K562 (cell line): Measurements from ENCODE around the gene CEP131. TPM values are rescaled to one million over a fixed set of nuclear protein-coding genes. Genes with fewer than 3 reads are reported as not detected.

Experiments
- BACH1 ChIP-seq: fragments of 200-800 bp; sonication (Bioruptor generic); IDR thresholded peaks from 2 replicates; pipeline ENCODE4 v1.6.1; 2016; ENCODE audit warnings: missing genetic modification characterization, missing compliant biosample characterization
- GATA2 ChIP-seq: sonication (generic); formaldehyde crosslinking; IDR thresholded peaks from 2 replicates; pipeline ENCODE4 v1.4.0; 2020; ENCODE audit warnings: mild to moderate bottlenecking, missing genetic modification reagents
- MYBL2 ChIP-seq, 2 experiments: fragments of 450-650 bp in 1 of 2; sonication (generic) in 1 of 2; formaldehyde crosslinking in 1 of 2; IDR thresholded peaks; 2 replicates each; pipeline versions ENCODE4 v1.6.1 to v1.8.1; 2017 to 2022; ENCODE audit warnings: borderline replicate concordance in 1 of 2, inconsistent platforms in 1 of 2, low read depth in 1 of 2, mild to moderate bottlenecking in 1 of 2, missing genetic modification reagents in 1 of 2, moderate library complexity in 1 of 2
- NCOA1 ChIP-seq: fragments of 450-650 bp; IDR thresholded peaks from 2 replicates; pipeline ENCODE4 v1.6.1; 2016; ENCODE audit warnings: low read depth
- NR1H2 ChIP-seq: sonication (generic); formaldehyde crosslinking; IDR thresholded peaks from 2 replicates; pipeline ENCODE4 v1.4.0; 2020; ENCODE audit warnings: mild to moderate bottlenecking, missing genetic modification reagents
- POLR2G ChIP-seq: fragments of 200-400 bp; formaldehyde crosslinking; IDR thresholded peaks from 2 replicates; pipeline ENCODE4 v1.6.1; 2017; ENCODE audit warnings: low read depth, mild to moderate bottlenecking, antibody characterized with exemption, low read length, moderate library complexity
- POLR3G ChIP-seq: IDR thresholded peaks from 2 replicates; pipeline ENCODE4 v1.6.1; 2011; ENCODE audit not compliant: insufficient read length, insufficient replicate concordance; ENCODE audit errors: extremely low read depth
- SMARCA4 ChIP-seq: fragments of 450-650 bp; IDR thresholded peaks from 2 replicates; pipeline ENCODE4 v1.6.1; 2016
- WHSC1 ChIP-seq: IDR thresholded peaks from one replicate; pipeline ENCODE4 v1.6.1; 2012; ENCODE audit warnings: low read length, control low read depth, inconsistent platforms
- XRCC3 ChIP-seq: fragments of 450-650 bp; IDR thresholded peaks from 2 replicates; pipeline ENCODE4 v1.6.1; 2017; ENCODE audit warnings: mild to moderate bottlenecking, moderate library complexity
- ZNF175 ChIP-seq: fragments of 200-800 bp; sonication (Bioruptor generic); IDR thresholded peaks from 2 replicates; pipeline ENCODE4 v1.6.1; 2016; ENCODE audit warnings: low read depth, mild to moderate bottlenecking, missing genetic modification characterization, missing compliant biosample characterization
- ZNF436 ChIP-seq: fragments of 250-450, 450-650 bp; sonication (Bioruptor Pico); formaldehyde crosslinking; IDR thresholded peaks from 2 replicates; pipeline ENCODE4 v1.7.0; 2020; ENCODE audit warnings: mild to moderate bottlenecking
- ZNF589 ChIP-seq: fragments of 200-800 bp; sonication (Bioruptor generic); IDR thresholded peaks from 2 replicates; pipeline ENCODE4 v1.6.1; 2016; ENCODE audit warnings: low read depth, missing genetic modification characterization, missing compliant biosample characterization
- ZNF668 ChIP-seq: fragments of 250-450 bp; sonication (Bioruptor Pico); IDR thresholded peaks from 2 replicates; pipeline ENCODE4 v1.8.0; 2022; ENCODE audit warnings: mild to moderate bottlenecking, inconsistent platforms
- ZNF76 ChIP-seq: fragments of 250-450 bp; sonication (Bioruptor Pico); IDR thresholded peaks from 2 replicates; pipeline ENCODE4 v1.4.0; 2020; ENCODE audit warnings: mild to moderate bottlenecking, moderate library complexity, borderline replicate concordance
- polyA plus RNA-seq, 8 experiments: library from polyadenylated mRNA; depleted of rRNA in 4 of 8; stranded (reverse) in 5 of 8; unstranded in 3 of 8; fragments of >200 nt; fragmentation: Nextera tagmentation in 2 of 8; fragmentation: Illumina TruSeq in 1 of 8; extraction: Ambion mirVana in 2 of 8; extraction: Trizol in 1 of 8; gene quantifications; 2 replicates each; pipeline versions ENCODE4 v1.2.1 to v1.2.3, GENCODE V29; 2011 to 2014; ENCODE audit warnings: inconsistent platforms in 1 of 8, missing spikeins in 1 of 8
- total RNA-seq, 7 experiments: library from RNA; depleted of rRNA in 6 of 7; stranded (reverse); fragments of >200 nt in 6 of 7; fragmentation: Illumina TruSeq in 2 of 7; extraction: Trizol in 2 of 7; gene quantifications; 2 replicates each; pipeline versions ENCODE4 v1.2.1 to v1.2.3, GENCODE V29; 2011 to 2021; ENCODE audit warnings: low replicate concordance in 1 of 7
- TF ChIP-seq, protein P1 (sequence below): fragments of 450-650 bp; conservative IDR thresholded peaks from 2 replicates; pipeline ENCODE4 v1.6.1; 2016; ENCODE audit warnings: missing genetic modification characterization, low read depth, mild to moderate bottlenecking, control low read depth, missing compliant biosample characterization
- TF ChIP-seq, protein P2 (sequence below), 2 experiments: IDR thresholded peaks in 1 of 2; conservative IDR thresholded peaks in 1 of 2; 2 replicates each; pipeline ENCODE4 v1.6.1; 2016; ENCODE audit warnings: low read depth in 2 of 2, mild to moderate bottlenecking in 1 of 2, missing compliant biosample characterization in 1 of 2, missing genetic modification characterization in 1 of 2, moderate library complexity in 1 of 2
- TF ChIP-seq, protein P3 (sequence below), 3 experiments: IDR thresholded peaks in 2 of 3; conservative IDR thresholded peaks in 1 of 3; 2 replicates each; pipeline ENCODE4 v1.5.1; 2011 to 2012; ENCODE audit warnings: low read length in 3 of 3, mild to moderate bottlenecking in 3 of 3, control low read depth in 2 of 3, improper control_type of control experiment in 1 of 3, inconsistent platforms in 1 of 3, low read depth in 1 of 3, mixed read lengths in 1 of 3, moderate library complexity in 1 of 3; ENCODE audit not compliant: insufficient read depth in 2 of 3
- TF ChIP-seq, protein P4 (sequence below): conservative IDR thresholded peaks from 2 replicates; pipeline ENCODE4 v1.6.1; 2011; ENCODE audit warnings: low read depth, mild to moderate bottlenecking, low read length; ENCODE audit not compliant: control insufficient read depth

Gene CEP131
- total and polyA plus RNA-seq, 9 of the 15 experiments (the other 6 are each of a cell fraction or from before 2014, with no cell fraction given): 0.24 to 21.2 (median 2.3) TPM

DNA sequence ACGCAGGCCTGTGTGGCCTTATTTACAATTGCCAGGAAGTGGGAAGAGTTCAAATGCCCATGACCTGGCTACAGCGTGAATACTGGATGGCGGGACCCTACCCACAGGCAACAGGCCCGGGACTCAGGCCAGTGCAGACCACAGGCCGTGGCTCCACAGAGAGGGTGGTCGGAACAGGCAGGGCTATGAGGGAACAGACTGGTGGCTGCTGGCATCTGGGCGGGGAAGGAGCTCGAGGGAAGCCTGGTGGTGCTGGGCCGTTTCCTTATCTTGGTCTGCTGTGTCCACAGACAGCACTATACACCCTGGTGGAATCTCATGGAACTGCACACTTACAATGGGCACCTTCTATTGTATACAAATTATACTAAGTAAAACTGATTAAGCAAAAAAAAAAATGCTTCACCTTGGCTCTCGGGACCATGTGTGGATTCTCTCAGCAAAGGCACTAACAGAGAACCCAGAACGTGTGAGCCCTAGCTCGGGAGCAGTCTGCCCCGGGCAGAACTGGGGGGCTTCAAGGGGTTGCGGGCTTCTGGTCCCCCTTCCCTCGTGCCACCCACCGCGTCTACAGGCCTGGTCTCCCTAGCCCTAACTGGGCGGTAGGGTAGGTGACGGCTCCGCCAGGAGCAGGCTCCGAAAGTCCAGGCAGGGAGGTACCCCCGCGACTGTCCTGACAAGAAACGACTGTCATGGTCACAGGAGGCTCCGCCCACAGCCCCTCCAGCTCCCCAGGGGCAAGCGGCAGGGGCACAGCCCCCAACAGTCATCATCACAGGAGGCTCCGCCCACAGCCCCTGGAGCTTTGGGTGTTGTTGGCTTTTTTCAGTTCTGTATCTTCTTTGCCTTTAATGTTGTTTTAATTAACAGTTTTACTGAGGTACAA is 21.8 kb downstream of the CEP131 start (continued):
- TF ChIP-seq ZNF436 (CRISPR knock-in tag) (no peak), ZNF589 (no peak), WHSC1 (no peak), XRCC3 (no peak), NR1H2 (CRISPR knock-in tag) (no peak), SMARCA4 (no peak), ZNF76 (no peak), GATA2 (peak; percentile 60; the same call in 1 of the 2 replicates), ZNF175 (CRISPR knock-in tag) (no peak), BACH1 (tag) (no peak), MYBL2 (IDR thresholded peaks at IDR 0.05; ENCODE audit: low read depth) (no peak), MYBL2 (CRISPR knock-in tag; IDR thresholded peaks at IDR 0.05; ENCODE audit: borderline replicate concordance) (no peak), POLR2G (no peak), ZNF668 (CRISPR knock-in tag) (no peak), POLR3G (no peak), NCOA1 (no peak)
- TF ChIP-seq, protein P1, sequence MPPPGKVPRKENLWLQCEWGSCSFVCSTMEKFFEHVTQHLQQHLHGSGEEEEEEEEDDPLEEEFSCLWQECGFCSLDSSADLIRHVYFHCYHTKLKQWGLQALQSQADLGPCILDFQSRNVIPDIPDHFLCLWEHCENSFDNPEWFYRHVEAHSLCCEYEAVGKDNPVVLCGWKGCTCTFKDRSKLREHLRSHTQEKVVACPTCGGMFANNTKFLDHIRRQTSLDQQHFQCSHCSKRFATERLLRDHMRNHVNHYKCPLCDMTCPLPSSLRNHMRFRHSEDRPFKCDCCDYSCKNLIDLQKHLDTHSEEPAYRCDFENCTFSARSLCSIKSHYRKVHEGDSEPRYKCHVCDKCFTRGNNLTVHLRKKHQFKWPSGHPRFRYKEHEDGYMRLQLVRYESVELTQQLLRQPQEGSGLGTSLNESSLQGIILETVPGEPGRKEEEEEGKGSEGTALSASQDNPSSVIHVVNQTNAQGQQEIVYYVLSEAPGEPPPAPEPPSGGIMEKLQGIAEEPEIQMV (tag): no peak
- TF ChIP-seq, protein P2, sequence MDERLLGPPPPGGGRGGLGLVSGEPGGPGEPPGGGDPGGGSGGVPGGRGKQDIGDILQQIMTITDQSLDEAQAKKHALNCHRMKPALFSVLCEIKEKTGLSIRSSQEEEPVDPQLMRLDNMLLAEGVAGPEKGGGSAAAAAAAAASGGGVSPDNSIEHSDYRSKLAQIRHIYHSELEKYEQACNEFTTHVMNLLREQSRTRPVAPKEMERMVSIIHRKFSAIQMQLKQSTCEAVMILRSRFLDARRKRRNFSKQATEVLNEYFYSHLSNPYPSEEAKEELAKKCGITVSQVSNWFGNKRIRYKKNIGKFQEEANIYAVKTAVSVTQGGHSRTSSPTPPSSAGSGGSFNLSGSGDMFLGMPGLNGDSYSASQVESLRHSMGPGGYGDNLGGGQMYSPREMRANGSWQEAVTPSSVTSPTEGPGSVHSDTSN (CRISPR knock-in tag; IDR thresholded peaks at IDR 0.05; ENCODE audit: low read depth): no peak
- TF ChIP-seq, protein P2 (tag; conservative IDR thresholded peaks at IDR 0.05; ENCODE audit: low read depth): no peak
- TF ChIP-seq, protein P3, sequence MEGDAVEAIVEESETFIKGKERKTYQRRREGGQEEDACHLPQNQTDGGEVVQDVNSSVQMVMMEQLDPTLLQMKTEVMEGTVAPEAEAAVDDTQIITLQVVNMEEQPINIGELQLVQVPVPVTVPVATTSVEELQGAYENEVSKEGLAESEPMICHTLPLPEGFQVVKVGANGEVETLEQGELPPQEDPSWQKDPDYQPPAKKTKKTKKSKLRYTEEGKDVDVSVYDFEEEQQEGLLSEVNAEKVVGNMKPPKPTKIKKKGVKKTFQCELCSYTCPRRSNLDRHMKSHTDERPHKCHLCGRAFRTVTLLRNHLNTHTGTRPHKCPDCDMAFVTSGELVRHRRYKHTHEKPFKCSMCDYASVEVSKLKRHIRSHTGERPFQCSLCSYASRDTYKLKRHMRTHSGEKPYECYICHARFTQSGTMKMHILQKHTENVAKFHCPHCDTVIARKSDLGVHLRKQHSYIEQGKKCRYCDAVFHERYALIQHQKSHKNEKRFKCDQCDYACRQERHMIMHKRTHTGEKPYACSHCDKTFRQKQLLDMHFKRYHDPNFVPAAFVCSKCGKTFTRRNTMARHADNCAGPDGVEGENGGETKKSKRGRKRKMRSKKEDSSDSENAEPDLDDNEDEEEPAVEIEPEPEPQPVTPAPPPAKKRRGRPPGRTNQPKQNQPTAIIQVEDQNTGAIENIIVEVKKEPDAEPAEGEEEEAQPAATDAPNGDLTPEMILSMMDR (IDR thresholded peaks at IDR 0.05 in 2 of 3, conservative IDR thresholded peaks at IDR 0.05 in 1 of 3; ENCODE audit: insufficient read depth in 2 of 3, low read depth in 1 of 3, low read length in 3 of 3): peak; percentile 73 to 81 (median 78)
- TF ChIP-seq, protein P4, sequence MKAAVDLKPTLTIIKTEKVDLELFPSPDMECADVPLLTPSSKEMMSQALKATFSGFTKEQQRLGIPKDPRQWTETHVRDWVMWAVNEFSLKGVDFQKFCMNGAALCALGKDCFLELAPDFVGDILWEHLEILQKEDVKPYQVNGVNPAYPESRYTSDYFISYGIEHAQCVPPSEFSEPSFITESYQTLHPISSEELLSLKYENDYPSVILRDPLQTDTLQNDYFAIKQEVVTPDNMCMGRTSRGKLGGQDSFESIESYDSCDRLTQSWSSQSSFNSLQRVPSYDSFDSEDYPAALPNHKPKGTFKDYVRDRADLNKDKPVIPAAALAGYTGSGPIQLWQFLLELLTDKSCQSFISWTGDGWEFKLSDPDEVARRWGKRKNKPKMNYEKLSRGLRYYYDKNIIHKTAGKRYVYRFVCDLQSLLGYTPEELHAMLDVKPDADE: no peak
